ENCODE data around the gene MUC5B.
"Not testable (repeated sequence)": the region's sequence is repeated elsewhere in the genome, so short reads cannot be mapped to it uniquely, and the experiment has no call there.

Gene MUC5B

GRCh38 chr11:1189816-1190215, 33.0 kb upstream of the MUC5B start:
- not testable (repeated sequence) for DNase-seq (ENCODE audit: low read depth)

GRCh38 chr11:1191786-1192470, 30.9 kb upstream of the MUC5B start:
- not testable (repeated sequence) for DNase-seq (ENCODE audit: low read depth)

GRCh38 chr11:1192741-1193325, 30.0 kb upstream of the MUC5B start:
- no peak for DNase-seq (ENCODE audit: low read depth)

- DNase-seq (ENCODE audit: low read depth): no peak
These were observed 29.3 kb upstream of the MUC5B start for GRCh38 chr11:1193326-1194230.

GRCh38 chr11:1194231-1194976, 28.5 kb upstream of the MUC5B start:
- DNase-seq (ENCODE audit: low read depth): no peak

GRCh38 chr11:1194977-1195681, 27.7 kb upstream of the MUC5B start:
- no peak for DNase-seq (ENCODE audit: low read depth)

GRCh38 chr11:1195682-1196515, 27.0 kb upstream of the MUC5B start:
- DNase-seq (ENCODE audit: low read depth): no peak

GRCh38 chr11:1196516-1197391, 26.1 kb upstream of the MUC5B start:
- no peak for DNase-seq (ENCODE audit: low read depth)

- no peak for DNase-seq (ENCODE audit: low read depth)
These were observed 25.4 kb upstream of the MUC5B start for GRCh38 chr11:1197431-1197885.

- DNase-seq (ENCODE audit: low read depth): no peak
These were observed 24.8 kb upstream of the MUC5B start for GRCh38 chr11:1197886-1198560.

- no peak for DNase-seq (ENCODE audit: low read depth)
These were observed 24.2 kb upstream of the MUC5B start for GRCh38 chr11:1198561-1199240.

GRCh38 chr11:1199241-1199750, 23.6 kb upstream of the MUC5B start:
- no peak for DNase-seq (ENCODE audit: low read depth)

GRCh38 chr11:1199751-1200610, 22.9 kb upstream of the MUC5B start:
- no peak for DNase-seq (ENCODE audit: low read depth)

- no peak for DNase-seq (ENCODE audit: low read depth)
These were observed 22.2 kb upstream of the MUC5B start for GRCh38 chr11:1200611-1201191.

GRCh38 chr11:1201395-1202153, 21.3 kb upstream of the MUC5B start:
- DNase-seq (ENCODE audit: low read depth): no peak

- DNase-seq (ENCODE audit: low read depth): no peak
These were observed 20.6 kb upstream of the MUC5B start for GRCh38 chr11:1202154-1202775.

Measured in activated T-cell treated with anti-CD3 and anti-CD28 coated beads for 24 hours (primary cell).